GM18867 (cell line): Measurements from ENCODE around the gene KLHL26.

Source experiments
- ATAC-seq: cut with Tn5 transposase; IDR thresholded peaks from one replicate; pipeline ENCODE4 v1.9.1; 2021; ENCODE audit warnings: mild to moderate bottlenecking, moderate library complexity; ENCODE audit not compliant: unreplicated experiment

The KLHL26 gene

GRCh38 chr19:18645035-18645511, 8.2 kb downstream of the KLHL26 start:
- no peak for ATAC-seq

GRCh38 chr19:18646535-18647370, 9.9 kb downstream of the KLHL26 start:
- ATAC-seq: no peak

GRCh38 chr19:18647371-18647767, 10.5 kb downstream of the KLHL26 start:
- no peak for ATAC-seq

- no peak for ATAC-seq
Observed at GRCh38 chr19:18647807-18648206, 11.0 kb downstream of the KLHL26 start.

GRCh38 chr19:18648973-18649315, 12.1 kb downstream of the KLHL26 start:
- ATAC-seq: no peak

- no peak for ATAC-seq
Observed at GRCh38 chr19:18649371-18650020, 12.7 kb downstream of the KLHL26 start.

GRCh38 chr19:18650021-18650390, 13.2 kb downstream of the KLHL26 start:
- ATAC-seq: no peak

GRCh38 chr19:18650468-18651041, 13.7 kb downstream of the KLHL26 start:
- ATAC-seq: no peak

GRCh38 chr19:18651300-18651699, 14.5 kb downstream of the KLHL26 start:
- no peak for ATAC-seq

- ATAC-seq: no peak
Observed at GRCh38 chr19:18651733-18652132, 14.9 kb downstream of the KLHL26 start.

GRCh38 chr19:18653853-18654252, 17.0 kb downstream of the KLHL26 start:
- no peak for ATAC-seq

GRCh38 chr19:18654469-18654868, 17.6 kb downstream of the KLHL26 start:
- no peak for ATAC-seq

GRCh38 chr19:18655173-18655844, 18.5 kb downstream of the KLHL26 start:
- ATAC-seq: no peak

GRCh38 chr19:18656337-18657086, 19.7 kb downstream of the KLHL26 start:
- ATAC-seq: no peak

GRCh38 chr19:18657590-18658365, 20.9 kb downstream of the KLHL26 start:
- ATAC-seq: no peak

- ATAC-seq: no peak
Observed at GRCh38 chr19:18658366-18658855, 21.6 kb downstream of the KLHL26 start.

- no peak for ATAC-seq
Observed at GRCh38 chr19:18659281-18660050, 22.6 kb downstream of the KLHL26 start.

GRCh38 chr19:18660051-18660910, 23.5 kb downstream of the KLHL26 start:
- ATAC-seq: no peak
